CD1c-positive myeloid dendritic cell (primary cell): ENCODE results near the gene ZNF512.

Source experiments
- DNase-seq: peaks from one replicate; pipeline ENCODE4 v3.0.0-alpha.2; 2016; ENCODE audit errors: extremely low spot score

The ZNF512 gene

GRCh38 chr2:27638037-27638637 lies 55.3 kb downstream of the ZNF512 start:
- DNase-seq = peak; percentile 23

DNA sequence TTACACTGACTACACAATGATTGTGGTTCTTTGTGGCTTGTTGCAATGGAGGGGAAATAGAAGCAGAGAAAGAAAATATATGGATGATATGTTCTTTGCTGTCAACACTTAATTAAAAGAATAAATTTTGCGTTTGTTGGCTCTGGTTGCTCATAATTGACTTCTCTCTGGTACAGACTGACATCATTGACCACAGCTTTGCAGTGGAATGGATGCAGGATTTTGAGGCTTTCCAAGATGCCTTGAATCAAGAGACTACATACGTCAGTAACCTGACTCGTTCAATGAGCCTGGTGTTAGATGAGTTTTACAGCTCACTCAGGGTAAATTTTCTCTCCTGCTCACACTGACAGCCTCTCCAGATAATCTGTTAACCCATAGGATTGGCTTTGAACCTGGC lies 55.9 kb downstream of the ZNF512 start:
- no peak for DNase-seq

DNA sequence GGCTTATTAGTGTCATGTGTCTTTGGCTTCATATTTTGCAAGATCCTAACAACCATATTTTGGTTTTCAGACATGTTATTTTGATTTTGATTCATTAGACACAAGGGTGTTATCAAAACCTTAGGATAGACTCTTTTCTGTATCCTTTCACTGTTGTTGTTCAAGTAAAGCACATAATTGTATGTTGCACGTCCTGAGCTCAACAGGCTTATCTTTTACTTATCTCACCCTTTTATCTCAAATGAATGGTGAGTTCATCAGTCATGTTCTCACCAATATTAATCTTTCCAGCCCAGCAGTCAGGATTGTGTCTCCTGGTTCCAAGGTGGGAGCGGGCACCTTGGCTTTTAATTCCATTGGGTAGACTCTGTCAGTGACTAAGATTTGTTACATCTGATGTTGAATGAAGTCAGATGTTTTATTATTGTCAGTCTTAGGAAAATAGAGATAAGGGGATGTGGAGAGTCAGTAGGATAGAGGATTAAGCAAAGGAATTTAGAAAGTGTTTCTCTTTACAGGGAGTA lies 57.9 kb downstream of the ZNF512 start:
- DNase-seq = no peak

- no peak for DNase-seq
These were observed 62.4 kb downstream of the ZNF512 start for GRCh38 chr2:27645197-27645596.

DNA sequence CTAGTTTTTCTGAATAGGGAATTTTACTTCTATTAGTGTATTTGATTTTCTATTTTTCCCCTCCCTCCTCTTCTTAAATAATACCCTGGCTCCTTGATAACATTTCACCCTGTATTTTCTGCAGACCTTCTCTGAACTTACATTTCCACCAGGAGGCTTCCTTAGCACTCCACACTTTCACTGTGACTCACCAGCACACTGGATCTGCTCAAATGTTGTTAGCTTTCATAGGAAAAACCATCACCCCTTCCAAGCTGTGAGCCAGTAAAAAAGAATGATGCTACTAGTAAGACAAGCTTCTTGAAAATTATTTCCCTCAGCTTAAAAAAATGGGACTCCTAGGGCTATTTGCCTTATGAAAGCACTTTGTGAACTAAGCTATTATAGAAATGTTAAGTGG lies 64.4 kb downstream of the ZNF512 start:
- no peak for DNase-seq

DNA sequence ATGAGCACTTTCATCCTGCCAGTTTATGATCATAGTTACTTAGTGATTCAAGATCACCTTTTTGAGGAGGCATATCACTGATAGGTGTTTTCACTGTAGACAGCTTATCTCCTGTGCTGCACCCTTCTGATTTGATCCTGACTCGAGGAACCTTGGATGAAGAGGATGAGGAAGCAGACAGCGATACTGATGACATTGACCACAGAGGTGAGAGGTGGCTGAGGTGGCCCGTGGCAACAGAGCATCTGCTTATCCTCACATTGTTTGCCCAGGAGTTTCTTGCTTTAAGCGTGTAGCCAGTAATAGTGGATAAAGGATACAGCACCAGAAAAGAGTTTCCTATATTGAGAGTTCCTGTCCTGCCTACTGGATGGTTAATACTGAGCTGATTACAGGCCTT lies 64.9 kb downstream of the ZNF512 start:
- no peak for DNase-seq

GRCh38 chr2:27651056-27651455 lies 68.2 kb downstream of the ZNF512 start:
- DNase-seq = no peak

DNA sequence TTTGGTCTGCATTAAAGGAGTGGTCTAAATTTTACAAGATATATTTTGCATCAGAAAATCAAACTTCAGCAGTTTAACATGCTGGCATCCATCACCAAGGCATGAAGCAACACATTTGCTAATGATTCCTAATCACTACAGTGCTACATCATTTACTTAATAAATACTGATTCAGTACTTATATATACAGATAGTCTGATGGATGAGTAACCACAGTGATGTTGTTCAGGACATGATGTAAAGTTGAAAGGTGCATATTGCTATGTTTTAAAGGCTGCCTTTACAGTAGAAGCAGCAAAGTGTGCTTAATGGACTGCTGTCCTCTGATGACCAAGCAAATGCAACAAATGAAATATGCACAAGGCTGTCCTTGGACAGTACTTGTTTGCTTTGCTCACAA lies 69.5 kb downstream of the ZNF512 start:
- no peak for DNase-seq

DNA sequence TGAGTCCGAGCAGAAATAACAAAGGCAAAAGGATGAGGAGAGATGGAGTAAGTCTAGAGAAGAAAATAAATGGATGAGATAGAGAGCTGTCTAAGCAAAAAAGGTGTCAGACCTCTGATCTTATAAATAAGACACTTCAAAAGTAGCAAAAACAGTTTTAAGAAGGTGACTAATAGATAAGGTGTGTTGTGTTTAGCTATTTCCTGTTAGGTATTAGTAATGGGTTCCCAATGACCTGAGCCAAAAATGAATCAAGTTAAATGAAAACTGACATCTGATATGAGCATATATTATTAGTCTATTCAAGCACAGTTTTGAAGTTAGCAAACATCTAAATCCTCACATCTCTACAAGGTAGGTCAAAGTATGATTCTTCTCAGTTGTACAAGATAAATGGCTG lies 69.9 kb downstream of the ZNF512 start:
- no peak for DNase-seq

DNA sequence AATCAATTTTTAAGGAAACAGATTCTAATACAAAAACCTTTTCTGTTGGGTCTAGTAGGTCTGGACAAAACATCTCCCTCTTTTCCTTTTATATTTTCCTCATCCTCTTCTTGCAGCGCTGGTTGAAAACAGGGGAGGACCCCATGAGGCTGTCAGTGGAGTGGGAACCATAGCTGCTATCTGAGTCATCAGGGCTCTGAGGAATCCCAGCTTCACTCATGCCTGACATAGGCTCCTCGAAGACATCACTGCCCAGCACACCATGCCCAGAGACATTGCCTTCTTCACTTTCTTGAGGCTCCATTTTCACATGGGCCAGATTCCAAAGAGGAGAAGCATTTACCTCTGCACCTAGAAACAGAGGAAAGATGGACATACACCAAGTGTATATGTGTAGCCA lies 70.6 kb downstream of the ZNF512 start:
- DNase-seq = no peak

DNA sequence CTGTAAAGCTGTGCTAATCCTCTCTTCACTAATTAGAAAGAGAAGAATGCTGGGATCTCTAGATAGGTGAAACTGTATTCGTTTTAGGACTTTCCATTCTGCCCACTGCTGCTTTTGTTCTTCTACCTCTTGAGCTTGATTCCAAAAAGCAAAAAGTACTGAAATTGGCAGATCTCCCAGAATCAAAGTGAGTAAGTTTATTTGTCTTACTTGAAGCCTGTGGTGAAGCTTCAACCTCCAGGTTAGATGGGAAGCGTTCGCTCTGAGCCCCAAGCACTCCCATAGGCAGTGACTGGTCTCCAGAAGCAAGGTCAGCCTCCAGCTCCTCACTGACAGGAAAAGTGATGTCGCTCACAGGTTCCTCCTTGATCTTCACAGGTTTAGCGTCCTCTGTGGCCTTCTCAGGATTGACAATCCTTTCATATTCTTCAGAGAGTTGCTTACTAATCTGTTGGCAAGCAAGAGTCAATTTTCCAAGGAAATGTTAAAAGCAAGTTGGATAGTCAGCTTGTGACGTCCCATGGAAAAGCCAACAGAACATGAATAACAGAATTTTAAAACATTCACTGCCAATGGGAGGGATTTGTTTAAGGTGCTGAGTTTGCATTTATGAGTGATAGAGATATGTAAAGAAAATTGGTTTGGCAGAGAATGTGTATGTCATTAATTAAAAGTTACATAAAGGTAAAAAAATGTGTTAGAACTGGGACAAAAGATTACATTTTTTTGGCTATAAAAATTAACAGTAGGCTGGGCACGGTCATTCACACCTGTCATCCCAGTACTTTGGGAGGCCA lies 72.5 kb downstream of the ZNF512 start:
- DNase-seq = no peak

- DNase-seq = no peak
These were observed 78.5 kb downstream of the ZNF512 start for GRCh38 chr2:27661371-27661770.

GRCh38 chr2:27663285-27664153 lies 80.7 kb downstream of the ZNF512 start, which contains the start of the genes SLC4A1AP and SUPT7L:
Gene SLC4A1AP (plus strand): TSS chr2:27663889. CDS start chr2:27663915, 26 bp downstream.
Gene SUPT7L (minus strand): TSS chr2:27663614. CDS start chr2:27662192, 1,422 bp downstream.
- peak; percentile 81 for DNase-seq

- no peak for DNase-seq
These were observed 81.3 kb downstream of the ZNF512 start for GRCh38 chr2:27664154-27664574.

GRCh38 chr2:27664622-27665363 lies 82.0 kb downstream of the ZNF512 start:
- peak; percentile 35 for DNase-seq

- DNase-seq = peak; percentile 46
These were observed 84.6 kb downstream of the ZNF512 start for GRCh38 chr2:27667446-27667845.

- DNase-seq = no peak
These were observed 88.4 kb downstream of the ZNF512 start for GRCh38 chr2:27671235-27671634.
